HepG2 (cell line): ENCODE data around the gene WWP2. TPM values are rescaled to one million over a fixed set of nuclear protein-coding genes. Genes with fewer than 3 reads are reported as not detected.

Experiments
- ATAC-seq: fragments of 200-7000 bp; cut with Tn5 transposase; 3 replicates; pipeline ENCODE4 v1.9.1; 2020; ENCODE audit warnings: mild to moderate bottlenecking, moderate library complexity
- BruUV-seq: library from RNA; stranded (reverse); fragments of 400-500 nt; replicated peaks from 2 replicates; lab custom pipeline; 2021; lab: Mats Ljungman, UMichigan
- CTCF ChIA-PET: fragments of 300-600 bp; formaldehyde crosslinking; extraction: SDS; loops from one replicate; lab custom pipeline; 2021; ENCODE audit warnings: low total read pairs, inconsistent platforms, low intra/inter-chr PET ratio; lab: Yijun Ruan, JAX
- POLR2A ChIA-PET: fragments of 350-600 bp; sonication (Branson Sonifier 250); formaldehyde crosslinking; loops from one replicate; lab custom pipeline; 2020; ENCODE audit warnings: antibody characterized with exemption, inconsistent platforms; lab: Yijun Ruan, JAX
- DNase-seq: peaks from one replicate; pipeline ENCODE4 v3.0.0-alpha.2; 2015; ENCODE audit warnings: low spot score
- FAIRE-seq: peaks from 3 replicates; lab custom pipeline; 2011; peaks lifted over from hg19 to GRCh38; lab: Jason Lieb, UNC
- H2AFZ ChIP-seq: one replicate; pipeline ENCODE4 v1.6.1; 2011; ENCODE audit warnings: low read length, inconsistent platforms
- H3K27ac ChIP-seq: fragments of 300-600 bp; 3 replicates; pipeline ENCODE4 v1.8.0; 2011; ENCODE audit warnings: mixed run types, mild to moderate bottlenecking, mixed read lengths, low read length, inconsistent platforms; ENCODE audit not compliant: insufficient read depth; ENCODE audit errors: extremely low read length
- H3K27me3 ChIP-seq, 2 experiments: fragments of 200-600 bp in 1 of 2; 2 replicates in 1 of 2; 3 replicates in 1 of 2; pipeline versions ENCODE4 v1.6.0 to v1.8.0; 2011; ENCODE audit warnings: low read length in 2 of 2, mild to moderate bottlenecking in 2 of 2, moderate library complexity in 2 of 2, inconsistent platforms in 1 of 2; ENCODE audit not compliant: insufficient read depth in 2 of 2, control insufficient read depth in 1 of 2
- H3K36me3 ChIP-seq, 2 experiments: fragments of 200-600 bp in 1 of 2; replicated peaks in 1 of 2; 2 replicates in 1 of 2; 3 replicates in 1 of 2; pipeline versions ENCODE4 v1.5.1 to v1.8.0; 2011; ENCODE audit warnings: low read length in 2 of 2, inconsistent platforms in 1 of 2; ENCODE audit not compliant: insufficient read depth in 2 of 2, control insufficient read depth in 1 of 2
- H3K4me1 ChIP-seq: 2 replicates; pipeline ENCODE4 v1.5.1; 2012; ENCODE audit warnings: low read length, inconsistent platforms; ENCODE audit not compliant: insufficient read depth
- H3K4me2 ChIP-seq: 2 replicates; pipeline ENCODE4 v1.6.0; 2011; ENCODE audit warnings: low read depth, low read length, inconsistent platforms
- H3K4me3 ChIP-seq, 3 experiments: fragments of 200-600 bp in 1 of 3; sonication (generic), shearing (Covaris generic) in 1 of 3; replicated peaks in 1 of 3; 2 replicates each; pipeline ENCODE4 v1.5.1; 2011 to 2016; ENCODE audit warnings: low read length in 3 of 3, inconsistent platforms in 2 of 3, low read depth in 2 of 3, mild to moderate bottlenecking in 2 of 3, control low read depth in 1 of 3, mixed read lengths in 1 of 3; ENCODE audit not compliant: insufficient read depth in 1 of 3
- H3K79me2 ChIP-seq: one replicate; pipeline ENCODE4 v1.6.1; 2011; ENCODE audit warnings: low read length, inconsistent platforms; ENCODE audit not compliant: insufficient read depth
- H3K9ac ChIP-seq: 2 replicates; pipeline ENCODE4 v1.6.0; 2011; ENCODE audit warnings: mild to moderate bottlenecking, low read depth, low read length, inconsistent platforms; ENCODE audit not compliant: insufficient read depth
- H3K9me3 ChIP-seq: 2 replicates; pipeline ENCODE4 v1.5.1; 2012; ENCODE audit warnings: mild to moderate bottlenecking, low read length
- H4K20me1 ChIP-seq: 2 replicates; pipeline ENCODE4 v1.6.0; 2011; ENCODE audit warnings: inconsistent platforms, mild to moderate bottlenecking, low read length, moderate library complexity; ENCODE audit not compliant: insufficient read depth
- ARNT ChIP-seq: fragments of 450-650 bp; IDR thresholded peaks from 2 replicates; pipeline ENCODE4 v1.6.1; 2017
- CHCHD3 ChIP-seq: sonication (generic); formaldehyde crosslinking; IDR thresholded peaks from 2 replicates; pipeline ENCODE4 v1.8.0; 2022; ENCODE audit warnings: mild to moderate bottlenecking, missing genetic modification reagents, moderate library complexity
- CREM ChIP-seq, 2 experiments: sonication (generic) in 1 of 2; formaldehyde crosslinking in 1 of 2; IDR thresholded peaks; 2 replicates each; pipeline versions ENCODE4 v1.4.0 to v1.6.1; 2016 to 2020; ENCODE audit warnings: antibody characterized with exemption in 1 of 2, mild to moderate bottlenecking in 1 of 2, missing genetic modification reagents in 1 of 2
- FOXA1 ChIP-seq, 2 experiments: fragments of 450-650 bp in 1 of 2; sonication (generic) in 1 of 2; formaldehyde crosslinking in 1 of 2; IDR thresholded peaks; 2 replicates each; pipeline versions ENCODE4 v1.4.0 to v1.6.1; 2016 to 2020; ENCODE audit warnings: missing genetic modification reagents in 1 of 2
- FOXK1 ChIP-seq: sonication (generic); formaldehyde crosslinking; IDR thresholded peaks from 2 replicates; pipeline ENCODE4 v1.4.0; 2020; ENCODE audit warnings: low read depth, missing genetic modification reagents, borderline replicate concordance
- HNF4A ChIP-seq: sonication (generic); formaldehyde crosslinking; IDR thresholded peaks from 2 replicates; pipeline ENCODE4 v1.4.0; 2020; ENCODE audit warnings: missing genetic modification reagents
- NCOR1 ChIP-seq: fragments of 200-600 bp; sonication (generic); IDR thresholded peaks from 2 replicates; pipeline ENCODE4 v1.7.0; 2017; ENCODE audit warnings: antibody characterized with exemption, low read length, borderline replicate concordance
- RXRA ChIP-seq: sonication (generic); formaldehyde crosslinking; IDR thresholded peaks from 2 replicates; pipeline ENCODE4 v1.5.1; 2020; ENCODE audit warnings: missing genetic modification reagents
- ZKSCAN5 ChIP-seq: sonication (generic); formaldehyde crosslinking; IDR thresholded peaks from 2 replicates; pipeline ENCODE4 v1.5.1; 2020; ENCODE audit warnings: mild to moderate bottlenecking, missing genetic modification reagents
- ZNF605 ChIP-seq: sonication (generic); formaldehyde crosslinking; IDR thresholded peaks from 2 replicates; pipeline ENCODE4 v1.8.0; 2022; ENCODE audit warnings: mild to moderate bottlenecking, missing genetic modification reagents
- ZNF713 ChIP-seq: sonication (generic); formaldehyde crosslinking; IDR thresholded peaks from 2 replicates; pipeline ENCODE4 v1.4.0; 2020; ENCODE audit warnings: mild to moderate bottlenecking, missing genetic modification reagents
- ZNF782 ChIP-seq: sonication (generic); formaldehyde crosslinking; IDR thresholded peaks from 2 replicates; pipeline ENCODE4 v1.4.0; 2020; ENCODE audit warnings: missing genetic modification reagents, mild to moderate bottlenecking, borderline replicate concordance
- ZNF850 ChIP-seq: sonication (generic); formaldehyde crosslinking; conservative IDR thresholded peaks from 2 replicates; pipeline ENCODE4 v1.9.0; 2021; ENCODE audit warnings: mild to moderate bottlenecking, missing genetic modification reagents
- WGBS: methylation state at CpG from one replicate; pipeline ENCODE4 v1.1.6; 2017; ENCODE audit warnings: low lambda C conversion rate; 5-methylcytosine and 5-hydroxymethylcytosine counted together
- in situ Hi-C: cut with HindIII; loops from 2 replicates; pipeline ENCODE4 v1.10.0; 2017; ENCODE audit warnings: low pct_unique_long_range_greater_than_20kb; ENCODE audit not compliant: extremely low pct_ligation_motif_present
- intact Hi-C: fragments of 100-400 bp; cut with micrococcal nuclease; formaldehyde crosslinking; loops from one replicate; pipeline ENCODE4 v1.10.0; 2022; ENCODE audit not compliant: unreplicated experiment
- polyA plus RNA-seq, 8 experiments: library from polyadenylated mRNA; depleted of rRNA in 3 of 8; stranded (reverse) in 7 of 8; unstranded in 1 of 8; fragments of >200 nt; fragmentation: Illumina TruSeq in 4 of 8; extraction: Trizol in 4 of 8; gene quantifications; 2 replicates each; pipeline versions ENCODE4 v1.2.1 to v1.2.3, GENCODE V29; 2011 to 2016; ENCODE audit warnings: low read depth in 4 of 8, missing spikeins in 1 of 8, mixed read lengths in 1 of 8; ENCODE audit not compliant: insufficient read depth in 1 of 8
- total RNA-seq, 5 experiments: library from RNA; depleted of rRNA; stranded (reverse); fragments of >200 nt; fragmentation: Illumina TruSeq; extraction: Trizol; gene quantifications; 2 replicates each; pipeline ENCODE4 v1.2.3, GENCODE V29; 2016; ENCODE audit warnings: low read depth in 1 of 5
- TF ChIP-seq, protein P1 (sequence below): sonication (generic); formaldehyde crosslinking; IDR thresholded peaks from 2 replicates; pipeline ENCODE4 v1.8.0; 2022; ENCODE audit warnings: missing genetic modification reagents, mild to moderate bottlenecking, moderate library complexity, borderline replicate concordance
- TF ChIP-seq, protein P2 (sequence below): sonication (generic); formaldehyde crosslinking; IDR thresholded peaks from 2 replicates; pipeline ENCODE4 v1.8.0; 2022; ENCODE audit warnings: mild to moderate bottlenecking, missing genetic modification reagents; ENCODE audit not compliant: insufficient replicate concordance
- TF ChIP-seq, protein P3 (sequence below): sonication (generic); formaldehyde crosslinking; IDR thresholded peaks from 2 replicates; pipeline ENCODE4 v1.5.0; 2020; ENCODE audit warnings: mild to moderate bottlenecking, missing genetic modification reagents, borderline replicate concordance
- TF ChIP-seq, protein P4 (sequence below): sonication (generic); formaldehyde crosslinking; IDR thresholded peaks from 2 replicates; pipeline ENCODE4 v1.4.0; 2020; ENCODE audit warnings: missing genetic modification reagents

Gene WWP2
- total and polyA plus RNA-seq, 2 of the 13 experiments (the other 11 are each of a cell fraction or from before 2014, with no cell fraction given) = 11.4 to 28.2 TPM

DNA sequence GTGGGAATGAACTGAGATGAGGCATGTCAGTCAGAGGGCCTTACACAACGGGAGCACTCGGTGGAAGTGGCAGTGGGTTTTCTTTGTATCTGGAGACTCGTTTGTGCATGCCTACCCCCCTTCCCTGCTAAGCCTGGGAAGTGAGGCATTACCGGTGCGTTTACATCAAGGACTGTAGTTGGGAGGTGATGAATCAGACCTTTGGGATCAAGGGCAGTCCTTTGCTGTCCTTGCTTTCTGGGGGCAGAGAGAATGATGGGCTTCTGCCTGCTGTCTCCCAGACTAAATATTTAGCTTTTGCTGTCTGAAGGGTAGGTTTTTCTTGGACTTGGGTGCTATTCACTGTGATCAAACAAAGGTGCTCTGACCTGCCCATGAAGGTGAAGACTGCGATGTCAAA, 83.0 kb downstream of the WWP2 start:
- intact Hi-C loops (no loop called here), in situ Hi-C loops (no loop called here)
- no peaks in the 10 kb centered on the region for H4K20me1 ChIP-seq
- H3K9ac ChIP-seq = no peak overlapping the region
- H2AFZ ChIP-seq = no peak overlapping the region
- peak; percentile 81 for DNase-seq
- H3K27me3 ChIP-seq = no peaks in the 10 kb centered on the region
- WGBS = 24% methylated on average over 6 of the region's 6 CpGs
- H3K4me2 ChIP-seq = peak overlapping the region; percentile 29
- H3K4me3 ChIP-seq = no peak overlapping the region
- H3K27ac ChIP-seq = peak overlapping the region; percentile 34
- H3K79me2 ChIP-seq = no peaks in the 10 kb centered on the region
- BruUV-seq = no TSS peak
- ChIA-PET CTCF (no interaction called here), POLR2A (no interaction called here)
- ATAC-seq = peak; percentile 91
- peaks cover 4 to 25% of the 10 kb centered on the region in 2 experiments; a peak in 4 of 5 replicates for H3K36me3 ChIP-seq
- no peaks in the 10 kb centered on the region for H3K9me3 ChIP-seq
- peaks cover 66% of the 10 kb centered on the region for H3K4me1 ChIP-seq
- peak; percentile 71 for FAIRE-seq
- peak; percentile 34 for TF ChIP-seq HNF4A
- peak; percentile 66; the same call in 1 of the 2 replicates for TF ChIP-seq RXRA (CRISPR knock-in tag)
- no peak for TF ChIP-seq ZNF850 (CRISPR knock-in tag)
- peak; percentile 21; the same call in 1 of the 2 replicates for TF ChIP-seq CREM (IDR thresholded peaks at IDR 0.05)
- TF ChIP-seq CREM (CRISPR knock-in tag; IDR thresholded peaks at IDR 0.05) = no peak
- no peak for TF ChIP-seq ZNF605 (CRISPR knock-in tag)
- TF ChIP-seq CHCHD3 (CRISPR knock-in tag) = no peak
- no peak for TF ChIP-seq ZNF713 (CRISPR knock-in tag)
- TF ChIP-seq NCOR1 = no peak
- no peak for TF ChIP-seq FOXK1 (CRISPR knock-in tag)
- TF ChIP-seq, protein P1, sequence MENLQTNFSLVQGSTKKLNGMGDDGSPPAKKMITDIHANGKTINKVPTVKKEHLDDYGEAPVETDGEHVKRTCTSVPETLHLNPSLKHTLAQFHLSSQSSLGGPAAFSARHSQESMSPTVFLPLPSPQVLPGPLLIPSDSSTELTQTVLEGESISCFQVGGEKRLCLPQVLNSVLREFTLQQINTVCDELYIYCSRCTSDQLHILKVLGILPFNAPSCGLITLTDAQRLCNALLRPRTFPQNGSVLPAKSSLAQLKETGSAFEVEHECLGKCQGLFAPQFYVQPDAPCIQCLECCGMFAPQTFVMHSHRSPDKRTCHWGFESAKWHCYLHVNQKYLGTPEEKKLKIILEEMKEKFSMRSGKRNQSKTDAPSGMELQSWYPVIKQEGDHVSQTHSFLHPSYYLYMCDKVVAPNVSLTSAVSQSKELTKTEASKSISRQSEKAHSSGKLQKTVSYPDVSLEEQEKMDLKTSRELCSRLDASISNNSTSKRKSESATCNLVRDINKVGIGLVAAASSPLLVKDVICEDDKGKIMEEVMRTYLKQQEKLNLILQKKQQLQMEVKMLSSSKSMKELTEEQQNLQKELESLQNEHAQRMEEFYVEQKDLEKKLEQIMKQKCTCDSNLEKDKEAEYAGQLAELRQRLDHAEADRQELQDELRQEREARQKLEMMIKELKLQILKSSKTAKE (CRISPR knock-in tag) = peak; percentile 71; the same call in 1 of the 2 replicates
- TF ChIP-seq, protein P2, sequence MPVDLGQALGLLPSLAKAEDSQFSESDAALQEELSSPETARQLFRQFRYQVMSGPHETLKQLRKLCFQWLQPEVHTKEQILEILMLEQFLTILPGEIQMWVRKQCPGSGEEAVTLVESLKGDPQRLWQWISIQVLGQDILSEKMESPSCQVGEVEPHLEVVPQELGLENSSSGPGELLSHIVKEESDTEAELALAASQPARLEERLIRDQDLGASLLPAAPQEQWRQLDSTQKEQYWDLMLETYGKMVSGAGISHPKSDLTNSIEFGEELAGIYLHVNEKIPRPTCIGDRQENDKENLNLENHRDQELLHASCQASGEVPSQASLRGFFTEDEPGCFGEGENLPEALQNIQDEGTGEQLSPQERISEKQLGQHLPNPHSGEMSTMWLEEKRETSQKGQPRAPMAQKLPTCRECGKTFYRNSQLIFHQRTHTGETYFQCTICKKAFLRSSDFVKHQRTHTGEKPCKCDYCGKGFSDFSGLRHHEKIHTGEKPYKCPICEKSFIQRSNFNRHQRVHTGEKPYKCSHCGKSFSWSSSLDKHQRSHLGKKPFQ (CRISPR knock-in tag) = peak; percentile 91
- no peak for TF ChIP-seq FOXA1 (IDR thresholded peaks at IDR 0.05)
- TF ChIP-seq FOXA1 (CRISPR knock-in tag; IDR thresholded peaks at IDR 0.05) = 0 out of 2 replicates have a peak, but pooled peaks have one; percentile 19
- TF ChIP-seq, protein P3, sequence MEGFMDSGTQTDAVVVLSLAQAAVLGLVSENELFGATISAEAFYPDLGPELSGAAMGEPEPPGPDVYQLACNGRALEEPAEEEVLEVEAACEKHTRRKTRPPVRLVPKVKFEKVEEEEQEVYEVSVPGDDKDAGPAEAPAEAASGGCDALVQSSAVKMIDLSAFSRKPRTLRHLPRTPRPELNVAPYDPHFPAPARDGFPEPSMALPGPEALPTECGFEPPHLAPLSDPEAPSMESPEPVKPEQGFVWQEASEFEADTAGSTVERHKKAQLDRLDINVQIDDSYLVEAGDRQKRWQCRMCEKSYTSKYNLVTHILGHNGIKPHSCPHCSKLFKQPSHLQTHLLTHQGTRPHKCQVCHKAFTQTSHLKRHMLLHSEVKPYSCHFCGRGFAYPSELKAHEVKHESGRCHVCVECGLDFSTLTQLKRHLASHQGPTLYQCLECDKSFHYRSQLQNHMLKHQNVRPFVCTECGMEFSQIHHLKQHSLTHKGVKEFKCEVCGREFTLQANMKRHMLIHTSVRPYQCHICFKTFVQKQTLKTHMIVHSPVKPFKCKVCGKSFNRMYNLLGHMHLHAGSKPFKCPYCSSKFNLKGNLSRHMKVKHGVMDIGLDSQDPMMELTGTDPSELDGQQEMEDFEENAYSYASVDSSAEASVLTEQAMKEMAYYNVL = peak; percentile 74; the same call in 1 of the 2 replicates
- TF ChIP-seq, protein P4, sequence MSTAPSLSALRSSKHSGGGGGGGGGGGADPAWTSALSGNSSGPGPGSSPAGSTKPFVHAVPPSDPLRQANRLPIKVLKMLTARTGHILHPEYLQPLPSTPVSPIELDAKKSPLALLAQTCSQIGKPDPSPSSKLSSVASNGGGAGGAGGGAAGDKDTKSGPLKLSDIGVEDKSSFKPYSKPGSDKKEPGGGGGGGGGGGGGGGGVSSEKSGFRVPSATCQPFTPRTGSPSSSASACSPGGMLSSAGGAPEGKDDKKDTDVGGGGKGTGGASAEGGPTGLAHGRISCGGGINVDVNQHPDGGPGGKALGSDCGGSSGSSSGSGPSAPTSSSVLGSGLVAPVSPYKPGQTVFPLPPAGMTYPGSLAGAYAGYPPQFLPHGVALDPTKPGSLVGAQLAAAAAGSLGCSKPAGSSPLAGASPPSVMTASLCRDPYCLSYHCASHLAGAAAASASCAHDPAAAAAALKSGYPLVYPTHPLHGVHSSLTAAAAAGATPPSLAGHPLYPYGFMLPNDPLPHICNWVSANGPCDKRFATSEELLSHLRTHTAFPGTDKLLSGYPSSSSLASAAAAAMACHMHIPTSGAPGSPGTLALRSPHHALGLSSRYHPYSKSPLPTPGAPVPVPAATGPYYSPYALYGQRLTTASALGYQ (CRISPR knock-in tag) = peak; percentile 29; the same call in 1 of the 2 replicates
- no peak for TF ChIP-seq ARNT
- no peak for TF ChIP-seq ZNF782 (CRISPR knock-in tag)
- peak; percentile 94 for TF ChIP-seq ZKSCAN5 (CRISPR knock-in tag)
